A673 (cell line): ENCODE measurements around the gene MARCO.

Experiments
- CTCF ChIP-seq: fragments of 300-800, 200-600 bp; sonication (generic); conservative IDR thresholded peaks from 2 replicates; pipeline ENCODE4 v1.5.1; 2017; ENCODE audit warnings: low read depth, mild to moderate bottlenecking, antibody characterized with exemption, low read length, moderate library complexity, mixed read lengths
- EZH2 ChIP-seq: fragments of 200-600 bp; sonication (generic); IDR thresholded peaks from 2 replicates; pipeline ENCODE4 v1.6.1; 2017; ENCODE audit warnings: borderline replicate concordance, low read depth, mild to moderate bottlenecking, mixed read lengths, antibody characterized with exemption, low read length; ENCODE audit not compliant: poor library complexity, severe bottlenecking

DNA sequence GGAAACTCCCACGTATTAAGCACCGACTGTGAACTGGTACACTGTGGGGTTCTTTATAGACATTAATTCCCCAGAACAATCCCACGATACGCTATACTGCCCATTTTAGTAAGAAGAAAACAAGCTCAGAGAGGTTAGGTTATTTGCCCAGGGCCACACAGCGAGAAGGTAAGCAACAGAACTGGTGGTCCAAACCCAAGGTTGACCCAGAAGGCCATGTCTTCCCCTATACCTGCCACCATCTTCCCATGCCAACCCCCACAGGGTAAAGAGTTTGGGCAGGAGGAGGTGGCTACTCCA, 69.9 kb downstream of the MARCO start:
- no peak for TF ChIP-seq CTCF
- TF ChIP-seq EZH2, result no peak
